Stimulated activated naive CD8-positive, alpha-beta T cell treated with anti-CD3 and anti-CD28 coated beads, Interleukin-15, Interleukin-2, amounts not matched to agents 100 U/mL and 50 U/mL, for 24 hours (primary cell): ENCODE measurements around the gene TSPAN11.

Source experiments
- ATAC-seq: fragments of 150-1000 bp; cut with Tn5 transposase; one replicate; pipeline ENCODE4 v1.10.0; 2021
- DNase-seq: peaks from one replicate; pipeline ENCODE4 v3.0.0; 2021

TSPAN11 gene

DNA sequence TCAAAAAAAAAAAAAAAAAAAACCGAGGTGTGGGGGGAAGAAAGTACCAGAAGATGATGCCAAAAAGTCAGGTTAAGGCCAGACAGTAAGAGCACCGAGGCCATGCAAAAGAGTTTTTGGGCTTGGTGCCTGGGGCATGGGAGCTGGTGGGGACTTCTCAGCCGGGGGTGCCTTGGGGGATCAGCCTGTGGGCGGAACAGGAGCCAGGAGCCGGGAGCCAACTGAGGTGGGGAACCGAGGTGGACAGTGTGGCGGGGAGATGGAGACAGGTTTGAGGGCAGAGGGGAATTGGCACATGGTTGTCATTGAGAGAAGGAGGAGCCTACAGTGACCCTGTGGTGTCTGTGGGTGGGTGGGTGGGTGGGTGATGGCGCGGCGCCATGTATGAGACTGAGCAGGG is 33.2 kb downstream of the TSPAN11 start:
- ATAC-seq (no peak), DNase-seq (no peak)

DNA sequence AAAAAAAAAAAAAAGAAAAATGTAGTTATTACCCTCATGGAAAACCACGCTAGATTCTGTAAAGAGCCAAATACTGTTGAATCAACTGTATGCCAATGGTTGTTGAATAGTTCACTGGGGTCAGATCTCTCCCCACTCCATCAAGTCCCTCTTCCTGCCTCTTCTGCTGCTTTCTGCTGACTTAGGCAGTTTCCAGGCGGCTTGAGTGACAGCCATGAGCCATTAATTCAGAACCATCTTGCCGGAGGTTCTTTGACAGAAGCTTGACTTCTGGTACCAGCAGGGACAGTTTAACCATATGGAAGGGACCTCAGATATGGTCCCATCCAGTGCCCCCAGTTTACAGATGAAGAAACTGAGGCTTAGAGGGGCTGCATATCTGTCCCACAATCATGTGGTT is 34.5 kb downstream of the TSPAN11 start:
- ATAC-seq = no peak
- no peak for DNase-seq

DNA sequence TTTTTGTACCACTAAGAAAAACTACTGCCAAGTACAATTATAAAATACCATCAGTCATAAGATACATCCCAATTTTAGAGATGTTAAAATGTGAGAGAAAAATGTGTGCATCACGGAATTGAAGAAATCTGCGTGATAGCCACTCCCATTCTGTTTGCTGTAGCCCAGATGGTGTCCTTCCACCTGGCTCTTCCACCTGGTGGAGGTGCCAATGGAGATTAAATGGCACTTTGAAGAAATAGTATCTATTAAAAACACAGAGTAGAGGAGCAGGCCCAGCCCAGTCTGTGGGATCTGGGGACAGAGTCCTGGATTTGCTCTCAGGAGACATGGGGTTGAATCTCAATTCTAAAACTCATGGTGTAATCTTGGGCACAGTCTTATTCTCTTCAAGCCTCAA is 35.5 kb downstream of the TSPAN11 start:
- ATAC-seq = no peak
- DNase-seq = no peak

DNA sequence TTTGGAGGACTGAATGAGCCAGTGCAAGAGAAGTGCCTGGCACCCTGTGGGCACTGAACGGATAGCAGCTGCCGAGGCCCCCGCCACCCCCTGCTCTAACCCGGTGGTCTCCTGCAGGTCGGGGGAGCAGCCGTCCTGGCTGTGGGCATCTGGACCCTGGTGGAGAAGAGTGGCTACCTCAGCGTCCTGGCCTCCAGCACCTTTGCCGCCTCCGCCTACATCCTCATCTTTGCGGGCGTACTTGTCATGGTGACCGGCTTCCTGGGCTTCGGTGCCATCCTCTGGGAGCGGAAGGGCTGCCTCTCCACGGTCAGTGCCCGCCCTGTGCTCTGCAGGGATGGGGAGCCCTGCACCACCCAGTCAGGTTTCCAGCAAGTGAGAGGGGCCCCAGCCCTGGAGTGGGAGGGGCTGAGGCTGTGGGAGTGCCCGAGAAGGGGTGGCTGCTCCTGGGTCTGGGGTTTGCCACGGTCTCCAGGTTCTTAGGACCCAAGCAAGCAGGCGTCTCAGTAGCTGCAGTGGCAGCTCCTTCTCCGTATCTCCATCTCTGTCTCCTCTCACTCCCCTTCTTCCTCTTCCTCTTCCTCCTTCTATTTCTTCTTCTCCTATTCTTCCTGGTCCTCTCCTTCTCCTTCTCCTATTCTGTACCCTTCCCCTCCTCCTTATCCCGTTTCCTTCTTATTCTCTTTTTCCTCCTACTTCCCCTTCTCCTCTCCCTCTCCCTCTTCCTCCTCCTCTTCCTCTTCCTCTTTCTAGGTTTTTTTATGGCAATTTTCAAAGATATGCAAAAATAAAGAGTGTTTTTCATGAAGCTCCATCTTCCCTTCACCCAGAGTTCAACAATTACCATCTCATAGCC is 37.4 kb downstream of the TSPAN11 start:
- ATAC-seq (no peak), DNase-seq (no peak)

DNA sequence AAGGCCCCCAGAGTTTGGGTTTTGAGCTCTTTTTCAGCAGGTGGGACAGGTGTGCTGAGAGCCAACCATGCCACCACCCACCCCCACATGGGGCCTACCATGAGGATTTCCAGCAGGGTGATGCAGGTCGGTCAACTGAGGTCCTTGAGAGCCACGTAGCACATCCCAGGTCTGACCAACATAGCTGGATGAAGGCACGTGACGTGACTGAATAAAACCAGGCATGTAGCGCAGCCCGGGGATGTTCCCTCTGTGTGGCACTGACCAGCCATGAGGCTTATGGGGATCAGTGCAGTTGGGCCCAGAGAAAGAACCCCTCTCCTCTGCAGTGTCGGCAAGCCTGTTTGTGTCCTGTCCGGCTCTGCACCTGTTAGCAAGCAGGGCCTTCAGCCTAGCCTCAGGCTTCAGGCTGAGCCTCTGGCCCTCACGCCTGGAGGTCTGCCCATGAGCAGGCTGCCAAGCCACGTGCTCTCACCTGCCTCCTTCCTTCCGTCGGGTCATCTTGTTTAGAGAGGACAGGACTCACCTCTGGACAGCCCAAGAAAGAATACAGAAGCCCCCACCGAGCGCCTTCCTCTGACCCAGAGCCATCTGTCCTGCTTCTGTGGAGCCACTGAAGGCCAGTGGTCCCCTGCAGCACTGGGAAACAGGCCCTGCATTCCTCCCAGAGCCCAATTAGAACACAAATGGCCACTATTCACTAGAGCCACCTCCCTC is 38.5 kb downstream of the TSPAN11 start:
- no peak for ATAC-seq
- no peak for DNase-seq

DNA sequence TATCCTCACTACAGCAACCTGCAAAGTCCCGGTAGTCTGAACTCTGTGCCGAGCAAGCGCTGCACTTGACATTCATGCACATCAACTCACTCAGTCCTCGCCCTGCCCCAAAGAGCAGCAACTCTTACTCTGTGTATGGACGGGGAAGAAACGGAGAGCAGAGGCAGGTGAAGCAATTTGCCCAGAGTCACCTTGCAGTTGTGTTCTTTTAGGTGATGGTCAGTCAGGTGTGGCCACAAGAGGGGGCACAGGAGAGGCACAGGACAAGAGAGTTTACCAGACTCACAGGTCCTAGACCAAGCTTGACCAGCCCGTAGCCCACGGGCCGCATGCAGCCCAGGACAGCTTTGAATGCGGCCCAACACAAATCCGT is 39.1 kb downstream of the TSPAN11 start:
- ATAC-seq (no peak), DNase-seq (no peak)

DNA sequence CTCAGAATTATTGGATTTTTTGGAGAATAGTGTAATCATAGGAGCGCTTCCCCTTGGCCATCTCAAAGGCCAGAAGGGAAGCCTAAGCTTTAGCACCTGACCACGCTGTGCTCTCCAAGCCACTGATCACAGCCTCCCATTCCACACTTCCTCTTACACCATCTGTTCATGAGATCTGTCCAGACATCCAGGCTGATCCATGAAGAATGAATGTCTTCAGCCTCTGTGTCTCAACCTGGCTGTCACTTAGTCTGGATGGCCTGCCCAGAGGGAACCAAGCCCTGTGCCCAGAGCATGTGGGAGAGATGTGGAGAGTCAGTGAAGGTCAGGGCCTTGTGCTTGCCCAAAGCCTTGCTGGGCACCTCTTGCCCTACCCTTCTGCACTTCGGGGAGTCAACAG is 40.5 kb downstream of the TSPAN11 start:
- DNase-seq = no peak
- ATAC-seq = no peak

DNA sequence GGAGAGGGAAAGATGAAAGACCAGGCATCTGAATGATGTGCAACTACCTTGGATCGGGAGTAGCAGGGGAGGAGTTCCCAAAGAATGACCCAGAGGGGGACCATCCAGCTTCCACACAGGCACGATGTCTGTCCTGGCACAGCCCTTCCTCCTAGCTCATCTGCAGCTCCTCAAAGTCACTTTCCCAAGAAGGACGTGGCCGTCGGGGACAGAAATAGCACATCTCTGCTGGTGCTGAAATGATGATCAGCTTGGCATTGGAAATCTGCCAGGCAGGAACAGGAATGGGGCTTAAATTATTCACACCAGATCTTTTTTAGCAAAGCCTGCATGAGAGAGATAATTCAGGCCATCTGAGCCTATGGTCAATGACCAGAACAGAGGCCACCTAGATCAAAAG is 41.7 kb downstream of the TSPAN11 start:
- DNase-seq (no peak), ATAC-seq (no peak)

DNA sequence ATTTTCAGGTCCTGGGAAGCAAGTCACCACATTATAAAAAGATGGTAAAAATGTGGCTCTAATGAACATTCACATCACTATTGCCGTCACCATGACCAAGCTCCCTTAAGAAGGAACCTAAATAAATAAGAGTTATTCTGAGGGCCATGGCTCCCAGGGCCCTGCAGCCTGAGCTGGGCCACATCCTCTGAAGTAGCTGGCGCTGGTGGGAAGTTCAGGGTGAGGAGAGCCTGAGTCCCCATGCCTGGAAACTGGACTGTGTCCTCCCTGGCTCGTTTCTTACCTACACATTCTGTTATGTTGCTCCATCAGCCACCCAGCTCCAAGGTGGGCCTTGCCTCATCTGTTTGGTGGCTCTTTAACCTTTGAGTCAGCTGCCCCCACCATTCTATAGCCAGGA is 42.5 kb downstream of the TSPAN11 start:
- ATAC-seq (no peak), DNase-seq (no peak)

DNA sequence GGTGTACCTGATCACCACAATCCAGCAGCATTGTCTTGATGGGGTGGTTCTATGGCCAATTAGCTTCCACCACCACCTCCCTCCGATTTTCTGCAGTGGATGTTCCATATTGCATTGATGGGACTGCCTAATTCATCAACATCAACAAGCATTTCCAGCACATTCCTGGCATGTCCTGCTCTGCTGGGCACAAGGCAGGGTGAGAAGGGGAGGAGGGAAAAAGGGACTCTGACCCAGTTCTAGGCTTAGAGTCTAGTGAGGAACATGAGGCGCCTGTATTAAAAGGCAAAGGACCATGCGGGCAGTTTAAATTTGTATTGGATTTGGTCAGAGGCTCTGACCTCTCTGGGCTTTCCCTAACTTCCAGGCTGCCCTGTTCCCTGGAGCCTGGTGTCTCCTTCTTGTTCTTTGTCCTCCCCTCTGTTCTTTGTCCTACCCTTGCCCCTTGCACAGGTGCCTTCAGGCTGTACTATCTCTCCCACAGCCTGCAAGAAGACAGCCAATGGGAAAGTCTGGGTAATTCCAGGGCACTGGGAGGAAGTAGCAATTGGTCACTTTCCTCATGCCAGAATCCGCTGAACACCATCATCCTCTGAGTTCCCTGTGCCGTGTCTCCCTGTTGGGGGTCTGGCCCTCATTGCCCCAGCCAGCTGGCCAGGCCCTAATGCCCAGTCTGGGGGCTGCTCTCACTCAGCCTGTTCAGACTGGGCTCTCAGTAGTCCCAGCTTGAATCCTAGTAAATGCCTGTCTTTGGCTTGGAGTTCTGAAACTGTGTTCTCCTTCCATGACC is 43.3 kb downstream of the TSPAN11 start:
- ATAC-seq (no peak), DNase-seq (no peak)

DNA sequence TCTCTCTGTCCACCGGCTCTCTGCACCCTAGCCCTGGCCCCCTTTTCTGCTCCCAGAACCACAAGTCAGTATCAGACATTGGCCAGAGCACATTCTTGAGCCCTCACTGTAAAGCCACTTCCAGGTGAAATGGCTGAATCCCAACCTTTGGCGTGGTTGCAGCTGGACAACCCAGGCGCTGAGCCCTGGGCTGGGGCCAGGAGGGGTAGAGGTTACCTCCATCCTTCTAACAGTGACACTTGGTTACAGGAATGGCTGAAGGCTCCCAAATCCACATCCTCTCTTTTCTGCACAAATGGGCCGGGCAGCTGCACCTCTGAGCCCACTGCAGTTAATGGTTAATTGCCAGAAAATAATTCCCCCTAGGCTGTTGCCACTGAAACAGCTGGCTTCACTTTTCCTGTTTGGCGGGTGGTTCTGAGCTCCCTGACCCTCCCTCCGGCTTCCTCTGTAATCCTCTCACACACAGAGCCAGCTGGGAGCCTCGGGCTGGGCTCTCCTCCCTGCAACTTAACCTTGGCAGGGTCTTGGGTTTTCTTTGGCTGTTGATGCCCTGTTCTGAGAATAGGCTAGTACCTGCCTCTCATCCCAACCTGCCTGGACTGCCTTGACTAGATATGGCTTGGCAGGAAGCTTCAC is 44.1 kb downstream of the TSPAN11 start:
- DNase-seq = no peak

DNA sequence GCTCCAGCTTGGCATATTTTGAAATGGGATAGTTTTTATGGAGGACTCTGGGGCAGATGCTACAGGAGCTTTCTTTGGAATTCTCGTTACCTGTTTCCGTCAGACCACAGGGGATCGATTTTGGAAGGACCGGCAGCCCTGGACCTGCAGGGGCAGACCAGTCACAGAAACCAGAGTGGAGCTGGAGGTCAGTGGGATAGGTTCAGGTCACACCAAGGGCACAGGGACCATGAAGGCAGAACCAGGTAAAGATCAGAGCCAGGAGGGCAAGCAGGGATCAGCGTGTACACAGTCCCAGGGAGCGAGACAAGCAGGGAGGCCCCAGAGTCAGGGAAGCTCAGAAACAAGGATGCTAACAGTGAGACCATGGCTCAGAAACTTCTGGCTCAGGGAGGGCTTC is 45.5 kb downstream of the TSPAN11 start:
- ATAC-seq (no peak), DNase-seq (no peak)

More for the DNA sequence above, 44.1 kb downstream of the TSPAN11 start:
- no peak for ATAC-seq

DNA sequence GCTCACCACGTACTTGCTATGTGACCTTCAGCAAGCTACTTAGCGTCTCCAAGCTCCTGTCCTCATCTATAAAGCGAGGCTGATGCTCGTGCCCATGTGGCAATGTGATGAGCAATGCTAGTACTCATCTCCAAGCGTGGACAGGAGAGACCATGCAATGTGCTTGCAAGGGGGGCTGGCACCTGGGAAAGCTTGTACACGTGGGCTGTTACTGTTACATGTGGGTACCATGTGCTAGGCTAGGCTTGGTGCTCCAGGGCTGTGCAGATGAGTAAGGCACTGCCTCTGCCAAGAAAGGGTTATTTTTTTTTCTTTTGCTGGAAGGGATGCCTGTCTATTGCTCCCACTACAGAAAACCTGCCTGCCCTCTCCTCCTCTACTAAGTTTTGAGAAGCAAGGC is 46.6 kb downstream of the TSPAN11 start:
- ATAC-seq (no peak), DNase-seq (no peak)

DNA sequence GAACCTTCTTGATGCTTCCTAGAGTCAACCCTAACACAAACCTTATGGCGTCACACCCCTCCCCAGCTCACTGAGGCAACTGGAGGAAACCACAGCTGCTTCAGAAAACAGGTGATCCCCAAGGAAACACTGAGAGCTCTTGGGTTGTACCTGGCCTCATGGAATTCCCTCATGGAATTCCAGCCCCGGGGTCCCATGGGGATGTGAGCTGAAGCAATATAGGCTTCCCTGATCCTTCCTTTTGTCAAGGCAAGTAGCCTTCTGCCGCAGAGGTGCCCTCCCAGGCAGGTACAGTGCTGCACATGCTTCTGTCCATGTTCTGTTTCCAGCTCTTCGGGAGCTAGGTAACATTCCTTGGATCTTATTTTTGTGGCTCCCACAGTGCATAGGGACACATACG is 47.3 kb downstream of the TSPAN11 start:
- DNase-seq (no peak), ATAC-seq (no peak)

DNA sequence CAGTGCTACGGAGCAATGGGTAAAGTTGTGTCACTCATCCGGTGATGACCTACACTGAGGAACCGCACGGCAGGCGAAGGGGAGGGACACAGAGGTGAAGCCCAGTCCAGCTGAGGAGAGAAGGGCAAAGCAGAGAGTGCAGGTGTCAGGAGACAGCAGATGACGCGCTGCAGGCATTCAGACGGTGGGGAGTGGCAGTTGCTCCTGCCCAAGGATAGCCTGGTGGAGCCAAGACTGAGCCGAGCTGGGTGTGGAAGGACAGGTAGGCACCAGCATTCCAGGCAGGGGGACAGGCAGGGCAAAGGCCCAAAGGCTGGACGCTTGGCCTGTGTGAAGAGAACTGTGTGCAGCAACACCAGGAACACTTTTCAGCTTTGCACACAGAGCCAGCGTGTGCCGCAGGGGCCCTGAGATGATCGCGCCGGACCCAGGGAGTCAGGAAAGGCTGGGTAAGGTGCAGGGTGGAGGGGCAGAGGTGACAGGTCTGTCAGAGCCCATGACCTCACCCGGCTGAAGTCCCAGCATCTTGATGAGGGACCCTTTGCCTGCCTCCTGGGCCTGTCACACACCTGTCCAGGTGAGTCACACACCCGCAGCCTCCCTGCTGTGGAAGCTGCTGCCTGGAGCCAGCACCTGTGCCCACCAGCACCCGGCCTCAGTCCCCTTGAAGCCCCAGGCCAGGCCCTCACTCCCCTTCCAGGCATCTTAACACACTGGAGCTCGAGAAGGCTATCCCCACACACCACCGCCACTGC is 48.4 kb downstream of the TSPAN11 start:
- no peak for ATAC-seq
- no peak for DNase-seq

DNA sequence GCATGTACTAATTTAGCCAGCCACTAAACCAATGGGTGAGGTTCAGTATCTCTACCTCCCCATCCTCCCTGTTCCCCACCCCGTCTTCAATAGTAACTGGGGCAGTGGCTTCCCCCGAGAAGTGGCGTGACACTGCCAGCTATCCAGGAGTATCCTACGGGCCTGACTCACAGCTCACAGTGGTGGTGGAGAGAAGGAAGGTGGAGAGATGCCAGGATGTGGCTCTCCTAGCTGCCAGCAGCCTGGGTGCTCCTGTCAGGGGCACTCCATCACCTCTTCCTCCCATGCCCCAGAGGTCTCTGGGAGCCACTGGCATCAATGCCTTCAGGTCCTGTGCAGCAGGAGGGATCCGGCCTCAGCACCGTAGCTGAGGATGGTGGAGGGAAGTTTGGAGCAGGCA is 49.0 kb downstream of the TSPAN11 start:
- DNase-seq = no peak
- ATAC-seq = no peak

DNA sequence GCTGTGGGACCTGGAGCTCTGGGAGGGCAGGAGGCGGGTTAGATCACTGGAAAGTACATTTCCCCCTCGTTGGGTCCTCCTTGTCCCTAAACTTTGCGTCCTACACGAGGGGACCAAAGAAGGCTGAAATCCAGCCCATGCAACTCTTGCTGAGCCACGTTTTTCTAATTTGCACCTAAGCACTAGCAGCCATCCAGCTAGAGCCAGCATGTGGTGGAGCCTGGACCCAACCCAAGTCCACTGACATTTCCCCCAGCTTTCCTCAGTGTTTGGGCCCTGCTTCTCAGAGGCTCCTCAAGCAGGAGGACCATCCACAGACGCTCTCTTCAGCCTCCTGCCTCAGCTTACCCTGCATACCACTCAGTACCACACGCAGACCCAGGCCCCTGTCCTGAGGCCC is 49.7 kb downstream of the TSPAN11 start:
- DNase-seq (no peak), ATAC-seq (no peak)

DNA sequence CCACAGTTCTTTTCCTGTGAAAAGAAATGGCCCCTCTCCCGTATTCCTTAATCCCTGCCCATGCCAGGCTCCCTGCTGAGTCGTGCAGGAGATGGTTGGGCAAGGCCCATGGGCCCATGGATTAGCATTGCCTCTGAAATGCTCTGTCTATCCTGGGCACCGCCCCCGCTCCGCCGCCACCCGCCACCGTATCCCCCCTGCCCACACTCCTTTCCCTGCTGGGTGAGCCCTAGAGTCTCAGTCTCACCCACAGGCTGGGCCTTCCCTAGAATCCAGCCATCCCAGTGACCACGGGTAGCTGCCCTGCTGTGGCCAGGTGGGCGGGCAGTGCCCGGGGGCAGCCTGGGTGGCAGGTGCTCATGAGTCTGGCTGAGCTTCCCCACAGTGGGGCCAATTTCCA is 50.6 kb downstream of the TSPAN11 start:
- DNase-seq (no peak), ATAC-seq (no peak)

DNA sequence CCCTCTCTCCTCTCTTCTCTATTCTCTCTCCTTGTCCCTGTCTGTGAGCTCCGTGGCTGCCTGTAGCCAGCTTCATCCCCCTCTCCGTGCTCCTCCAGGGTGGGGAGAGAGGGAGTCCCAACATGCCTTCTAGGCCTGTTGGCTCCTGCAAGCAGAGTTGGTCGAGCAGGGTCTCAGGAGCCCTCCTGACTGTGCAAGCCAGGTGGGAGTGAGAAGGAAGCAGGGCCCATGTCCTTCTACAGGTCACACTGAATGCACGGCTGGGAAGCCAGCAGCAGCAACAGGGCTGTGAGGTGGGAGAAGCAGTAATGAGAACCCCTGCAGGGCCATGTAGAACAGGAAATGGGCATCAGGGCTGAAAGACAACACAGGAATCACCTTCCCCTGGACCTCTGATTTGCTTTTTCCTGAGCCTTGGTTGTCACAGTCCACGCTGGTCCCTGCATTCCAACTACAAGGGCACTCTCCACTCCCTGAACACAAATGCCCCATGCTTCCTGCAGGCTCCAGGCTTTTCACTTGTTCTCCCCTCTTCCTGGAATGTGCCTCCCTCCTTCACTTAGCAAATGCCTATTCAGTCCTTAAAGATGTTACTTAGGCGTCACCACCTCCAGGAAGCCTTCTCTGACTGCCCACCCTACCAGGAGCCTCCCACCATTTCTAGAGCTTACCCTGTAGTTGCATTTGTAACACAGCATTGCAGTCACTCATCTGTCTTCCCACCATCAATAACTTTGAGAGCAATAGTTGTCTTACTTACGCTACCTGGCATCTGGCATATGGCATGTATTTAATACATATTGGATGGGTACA is 51.2 kb downstream of the TSPAN11 start:
- DNase-seq (no peak), ATAC-seq (no peak)

DNA sequence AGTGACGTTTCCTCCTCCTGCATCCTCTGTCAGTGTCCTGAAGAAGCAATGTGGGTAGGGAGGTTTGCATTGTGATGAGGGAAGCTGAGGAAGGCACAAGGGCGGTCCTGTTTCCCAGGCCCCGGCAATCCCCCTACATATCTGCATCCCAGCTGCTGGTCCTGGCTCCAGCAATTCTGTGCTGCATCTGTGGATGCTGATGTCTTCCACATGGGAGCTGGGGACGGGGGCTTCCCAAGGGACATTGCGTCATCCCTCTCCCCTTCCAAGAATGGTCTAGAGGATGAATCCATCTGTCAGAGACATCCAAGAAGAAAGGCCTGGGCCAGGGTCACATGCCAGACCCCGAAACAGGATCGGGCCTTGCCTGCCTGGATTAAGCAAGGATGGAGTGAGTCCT is 52.1 kb downstream of the TSPAN11 start:
- no peak for DNase-seq

More for the DNA sequence above, 52.1 kb downstream of the TSPAN11 start:
- ATAC-seq = no peak
